Measurements from ENCODE around the gene MZF1.

MZF1 gene

DNA sequence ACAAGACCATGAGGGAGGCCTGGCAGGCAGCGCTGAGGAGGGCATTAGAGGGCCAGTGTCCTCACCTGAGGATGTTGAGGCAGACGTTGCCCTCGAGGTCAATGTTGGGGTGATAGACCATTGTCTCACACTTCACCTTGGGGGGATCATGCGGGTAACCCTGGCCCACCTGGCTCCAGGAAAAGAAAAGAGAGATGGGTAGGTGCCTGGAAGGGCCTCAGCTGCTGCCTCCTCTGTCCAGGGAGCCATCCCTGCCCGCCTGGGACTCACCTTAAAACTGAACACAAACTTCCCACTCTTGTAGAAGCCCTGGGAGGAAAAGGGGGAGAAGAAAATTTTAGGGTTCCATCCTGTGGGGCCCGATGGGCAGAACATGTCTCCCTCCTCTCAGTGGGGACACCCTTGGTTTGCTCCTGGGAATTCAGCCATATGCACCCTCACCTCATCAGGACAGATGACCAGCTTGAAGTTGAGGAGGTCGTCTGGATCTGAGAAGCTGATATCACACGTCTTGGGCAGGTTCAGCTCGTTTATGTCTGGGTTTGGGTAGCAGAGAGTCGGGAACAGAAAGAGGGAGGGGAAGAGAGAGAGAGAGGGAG lies 16.4 kb downstream of the MZF1 start:
- no peak for DNase-seq (ENCODE audit: extremely low read depth in 1 of 2, low read depth in 1 of 2)

DNA sequence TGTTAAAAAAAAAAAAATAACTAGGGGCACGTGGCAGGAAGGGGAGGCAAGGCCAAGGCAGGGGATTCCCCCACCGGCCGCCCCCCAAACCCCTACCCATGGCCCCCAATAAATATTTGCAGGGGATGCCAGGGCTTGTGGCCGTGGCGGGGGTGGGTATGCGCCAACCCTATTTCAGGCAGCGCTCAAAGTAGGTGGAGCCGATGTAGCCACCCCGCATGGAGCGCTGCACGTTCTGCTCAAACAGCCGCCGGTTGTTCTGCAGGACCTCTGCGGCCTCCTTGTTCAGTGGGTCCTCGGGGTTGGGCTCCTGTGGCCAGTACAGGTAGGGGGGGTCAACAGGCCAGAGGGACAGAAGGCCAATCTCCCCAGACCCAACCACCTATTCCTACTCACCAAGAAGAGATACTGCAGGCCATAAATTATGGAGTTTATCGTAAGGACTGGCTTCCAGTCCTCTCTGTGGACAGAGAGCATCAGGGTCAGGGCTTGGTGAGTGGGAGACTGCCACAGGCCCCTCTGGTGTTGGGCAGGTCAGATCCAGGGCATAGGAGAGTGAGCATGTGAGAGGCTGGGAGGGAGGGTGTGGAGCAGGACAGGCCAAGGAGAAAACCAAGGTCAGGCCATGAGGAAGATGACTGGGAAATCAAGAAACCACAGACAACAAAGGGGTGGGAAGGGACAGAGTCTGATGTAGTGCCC lies 17.1 kb downstream of the MZF1 start:
- no peak for DNase-seq (ENCODE audit: extremely low read depth in 1 of 2, low read depth in 1 of 2)

DNA sequence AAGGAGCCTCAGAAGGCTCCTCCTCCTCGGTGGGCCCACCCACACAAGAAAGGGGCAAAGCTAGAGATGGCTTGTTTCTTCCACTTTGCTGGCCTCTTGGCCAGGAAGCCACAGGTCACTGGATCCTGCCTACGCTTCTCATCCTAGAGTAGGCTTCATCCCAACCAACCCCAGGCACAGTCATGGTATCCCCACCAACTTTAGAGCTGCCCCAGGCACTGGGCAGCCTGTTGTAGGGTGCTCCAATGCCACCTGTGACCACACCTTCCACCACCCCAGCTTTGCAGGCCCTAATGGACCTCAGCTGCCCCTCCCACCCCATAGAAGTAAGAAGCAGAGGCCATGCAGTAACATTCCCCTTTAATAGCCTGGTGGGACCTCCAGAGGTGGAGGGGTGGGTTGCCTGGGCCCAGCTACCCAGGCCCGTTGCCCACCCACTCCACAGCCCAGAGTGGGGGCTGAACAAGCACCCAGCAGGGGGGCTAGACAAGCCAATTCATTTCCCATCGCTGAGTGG lies 17.7 kb downstream of the MZF1 start:
- DNase-seq (ENCODE audit: extremely low read depth in 1 of 2, low read depth in 1 of 2), result no peak

GRCh38 chr19:58554494-58555368 lies 18.4 kb downstream of the MZF1 start, which contains the start of gene CHMP2A:
TSS of gene CHMP2A (minus strand) at chr19:58555105. CDS start at chr19:58554212, 893 bp downstream.
- peak; percentile 94 to 97 for DNase-seq (ENCODE audit: extremely low read depth in 1 of 2, low read depth in 1 of 2)

DNA sequence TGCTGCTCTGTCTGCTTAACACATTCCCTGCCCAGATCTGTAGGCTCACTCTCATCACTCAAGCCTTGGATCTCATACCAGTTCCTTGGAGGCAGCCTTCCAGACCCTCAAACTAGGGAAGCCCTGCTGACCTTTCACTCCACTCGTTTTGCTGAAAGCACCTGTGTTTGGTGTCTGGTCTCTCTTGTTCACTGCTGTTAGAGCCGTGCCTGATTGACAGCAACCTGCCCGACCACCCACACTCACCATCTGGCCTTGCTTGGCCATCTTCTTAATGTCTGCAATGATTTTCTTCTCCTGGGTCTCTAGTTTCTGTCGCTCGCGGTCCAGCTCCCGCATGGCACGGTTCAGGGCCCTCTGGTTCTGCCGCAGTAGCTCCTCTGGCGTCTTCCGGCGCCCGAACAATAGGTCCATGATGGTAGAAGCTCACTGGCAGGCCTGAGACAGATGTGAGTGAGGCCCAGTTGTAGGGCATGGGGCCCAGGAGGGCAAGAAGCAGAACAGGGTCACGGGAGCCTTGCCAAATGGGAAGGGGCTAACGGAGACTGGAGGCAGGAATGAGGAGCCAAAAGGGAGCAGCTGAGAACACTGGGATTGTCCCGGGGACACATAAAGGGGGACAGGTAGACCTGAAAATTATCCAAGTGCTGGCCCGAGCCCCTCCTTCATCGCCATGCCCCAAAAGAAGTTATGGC lies 19.2 kb downstream of the MZF1 start:
- no peak for DNase-seq (ENCODE audit: extremely low read depth in 1 of 2, low read depth in 1 of 2)

GRCh38 chr19:58552655-58553054 lies 20.5 kb downstream of the MZF1 start:
- no peak for DNase-seq (ENCODE audit: extremely low read depth in 1 of 2, low read depth in 1 of 2)

DNA sequence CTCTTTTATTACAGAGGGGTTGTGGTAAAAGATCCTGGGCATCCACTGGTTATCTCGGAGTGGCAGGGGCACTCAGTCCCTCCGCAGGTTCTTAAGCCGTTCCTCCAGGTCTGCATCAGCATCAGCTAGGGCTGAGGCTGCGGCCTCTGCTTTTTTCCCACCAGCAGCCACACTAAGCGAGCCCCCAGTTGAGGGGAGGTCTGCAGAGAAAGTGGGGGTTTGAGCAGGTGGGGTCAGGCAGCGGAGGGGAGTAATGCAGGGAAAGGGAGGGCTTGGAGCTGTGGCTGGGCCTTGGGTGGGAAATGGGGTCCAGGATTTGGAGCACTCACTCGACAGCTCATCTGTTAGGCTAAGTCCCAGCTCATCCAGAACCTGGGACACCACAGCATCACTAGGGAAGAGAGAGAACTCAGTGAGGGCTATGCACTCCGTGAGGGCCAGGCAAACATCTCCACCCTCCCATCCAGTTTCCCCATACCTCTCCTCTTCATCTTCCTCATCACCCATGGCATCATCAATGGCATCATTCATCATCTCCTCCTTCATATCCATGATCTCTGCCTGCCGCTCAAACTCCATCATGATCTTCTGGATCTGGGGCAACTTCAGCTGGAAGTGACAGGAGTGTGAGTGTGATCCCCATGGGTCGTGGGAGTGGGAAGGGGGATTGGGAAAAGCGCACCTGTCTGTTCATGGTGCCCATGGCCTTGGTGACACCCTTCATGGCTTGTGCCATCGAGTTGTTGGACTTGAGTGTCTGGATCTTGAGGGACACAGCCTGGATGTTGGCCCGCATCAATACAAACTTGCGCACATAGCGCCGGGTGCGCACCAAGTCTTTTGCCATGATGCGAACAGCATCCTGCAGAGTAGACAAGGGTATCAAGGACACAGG lies 21.3 kb downstream of the MZF1 start:
- DNase-seq (ENCODE audit: extremely low read depth in 1 of 2, low read depth in 1 of 2), result no peak

- DNase-seq (ENCODE audit: extremely low read depth in 1 of 2, low read depth in 1 of 2), result no peak
Measured at GRCh38 chr19:58551123-58551497, 22.0 kb downstream of the MZF1 start.

DNA sequence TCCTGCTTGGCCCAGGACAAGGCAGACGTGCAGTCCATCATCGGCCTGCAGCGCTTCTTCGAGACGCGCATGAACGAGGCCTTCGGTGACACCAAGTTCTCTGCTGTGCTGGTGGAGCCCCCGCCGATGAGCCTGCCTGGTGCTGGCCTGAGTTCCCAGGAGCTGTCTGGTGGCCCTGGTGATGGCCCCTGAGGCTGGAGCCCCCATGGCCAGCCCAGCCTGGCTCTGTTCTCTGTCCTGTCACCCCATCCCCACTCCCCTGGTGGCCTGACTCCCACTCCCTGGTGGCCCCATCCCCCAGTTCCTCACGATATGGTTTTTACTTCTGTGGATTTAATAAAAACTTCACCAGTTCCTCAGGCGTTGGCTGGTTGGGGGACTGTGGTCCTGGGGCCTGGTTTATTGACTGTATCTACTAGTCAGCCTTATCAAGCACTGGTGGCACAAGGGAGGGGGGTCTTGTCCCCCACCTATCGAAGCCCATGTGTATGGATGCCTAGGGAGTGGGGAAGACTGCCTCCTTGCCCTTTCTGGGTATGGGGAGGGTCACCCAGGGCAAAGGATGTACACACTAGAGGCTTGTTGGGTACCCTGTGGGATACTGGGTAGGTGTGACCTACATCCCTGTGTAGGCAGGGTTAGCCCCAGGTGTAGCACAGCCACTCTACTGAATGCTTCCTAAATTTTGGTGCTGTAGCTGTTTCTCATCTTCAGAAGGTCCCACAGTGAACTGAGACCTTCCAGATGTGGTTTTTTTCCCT lies 22.6 kb downstream of the MZF1 start:
- no peak for DNase-seq (ENCODE audit: extremely low read depth in 1 of 2, low read depth in 1 of 2)

- DNase-seq (ENCODE audit: extremely low read depth in 1 of 2, low read depth in 1 of 2), result no peak
Measured at GRCh38 chr19:58549664-58550361, 23.3 kb downstream of the MZF1 start.

DNA sequence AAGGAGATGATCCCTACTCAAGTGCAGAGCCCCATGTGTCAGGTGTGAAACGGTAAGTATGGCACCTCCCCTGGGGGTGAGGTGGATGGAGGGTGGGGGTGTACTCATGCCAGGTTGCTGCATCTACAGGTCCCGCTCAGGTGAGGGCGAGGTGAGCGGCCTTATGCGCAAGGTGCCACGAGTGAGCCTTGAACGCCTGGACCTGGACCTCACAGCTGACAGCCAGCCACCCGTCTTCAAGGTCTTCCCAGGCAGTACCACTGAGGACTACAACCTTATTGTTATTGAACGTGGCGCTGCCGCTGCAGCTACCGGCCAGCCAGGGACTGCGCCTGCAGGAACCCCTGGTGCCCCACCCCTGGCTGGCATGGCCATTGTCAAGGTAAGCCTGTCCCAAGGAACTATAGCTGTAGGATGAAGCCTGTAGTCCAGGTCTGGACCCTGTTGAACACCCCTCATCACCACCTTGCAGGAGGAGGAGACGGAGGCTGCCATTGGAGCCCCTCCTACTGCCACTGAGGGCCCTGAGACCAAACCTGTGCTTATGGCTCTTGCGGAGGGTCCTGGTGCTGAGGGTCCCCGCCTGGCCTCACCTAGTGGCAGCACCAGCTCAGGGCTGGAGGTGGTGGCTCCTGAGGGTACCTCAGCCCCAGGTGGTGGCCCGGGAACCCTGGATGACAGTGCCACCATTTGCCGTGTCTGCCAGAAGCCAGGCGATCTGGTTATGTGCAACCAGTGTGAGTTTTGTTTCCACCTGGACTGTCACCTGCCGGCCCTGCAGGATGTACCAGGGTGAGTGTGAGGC lies 24.1 kb downstream of the MZF1 start:
- DNase-seq (ENCODE audit: extremely low read depth in 1 of 2, low read depth in 1 of 2), result no peak

- no peak for DNase-seq (ENCODE audit: extremely low read depth in 1 of 2, low read depth in 1 of 2)
Measured at GRCh38 chr19:58547323-58548312, 25.5 kb downstream of the MZF1 start.

- no peak for DNase-seq (ENCODE audit: extremely low read depth in 1 of 2, low read depth in 1 of 2)
Measured at GRCh38 chr19:58546019-58546530, 27.1 kb downstream of the MZF1 start.

DNA sequence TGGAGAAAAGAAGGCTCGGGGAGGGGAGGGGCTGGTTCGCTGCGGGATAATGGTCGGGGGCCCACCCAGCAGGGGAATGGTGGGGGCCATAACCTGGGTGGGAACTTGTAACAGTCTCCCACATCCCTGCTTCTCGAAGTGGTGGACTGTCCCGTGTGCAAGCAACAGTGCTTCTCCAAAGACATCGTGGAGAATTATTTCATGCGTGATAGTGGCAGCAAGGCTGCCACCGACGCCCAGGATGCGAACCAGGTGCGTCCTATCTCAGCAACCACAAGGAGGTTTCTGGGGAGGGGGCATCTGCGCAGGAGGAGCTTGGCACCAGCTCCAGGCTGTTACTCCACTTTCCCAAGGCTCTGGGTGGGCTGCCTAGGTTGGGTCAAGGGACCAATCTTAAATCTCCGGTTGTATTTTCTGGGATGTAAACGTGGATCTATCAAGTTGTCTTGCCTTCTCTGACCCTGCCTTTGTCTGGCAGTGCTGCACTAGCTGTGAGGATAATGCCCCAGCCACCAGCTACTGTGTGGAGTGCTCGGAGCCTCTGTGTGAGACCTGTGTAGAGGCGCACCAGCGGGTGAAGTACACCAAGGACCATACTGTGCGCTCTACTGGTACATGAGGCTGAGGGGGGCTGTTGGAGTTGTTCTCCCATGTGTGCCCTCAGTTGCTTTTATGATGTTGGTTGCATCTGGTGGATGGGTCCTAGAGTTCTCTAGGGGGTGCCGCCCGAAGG lies 27.7 kb downstream of the MZF1 start:
- no peak for DNase-seq (ENCODE audit: extremely low read depth in 1 of 2, low read depth in 1 of 2)

GRCh38 chr19:58544591-58545285 lies 28.4 kb downstream of the MZF1 start:
- peak in 1 of 2 donors; percentile 64 for DNase-seq (ENCODE audit: extremely low read depth in 1 of 2, low read depth in 1 of 2)
